ENCODE data around the gene MANBA.

DNA sequence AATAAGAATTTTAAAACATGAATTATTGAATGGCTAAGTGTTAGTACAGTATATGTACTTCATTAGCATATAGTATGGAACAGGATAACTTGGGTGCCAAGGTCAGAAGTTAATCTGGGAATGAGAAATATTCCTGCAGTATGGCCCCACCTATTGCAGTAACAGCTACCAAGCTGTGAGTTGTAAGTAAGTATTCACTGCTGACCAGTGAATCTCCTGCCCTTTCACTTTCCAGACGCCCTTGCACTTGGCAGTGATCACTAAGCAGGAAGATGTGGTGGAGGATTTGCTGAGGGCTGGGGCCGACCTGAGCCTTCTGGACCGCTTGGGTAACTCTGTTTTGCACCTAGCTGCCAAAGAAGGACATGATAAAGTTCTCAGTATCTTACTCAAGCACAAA lies 154.5 kb downstream of the MANBA start:
- TF ChIP-seq, protein P1, sequence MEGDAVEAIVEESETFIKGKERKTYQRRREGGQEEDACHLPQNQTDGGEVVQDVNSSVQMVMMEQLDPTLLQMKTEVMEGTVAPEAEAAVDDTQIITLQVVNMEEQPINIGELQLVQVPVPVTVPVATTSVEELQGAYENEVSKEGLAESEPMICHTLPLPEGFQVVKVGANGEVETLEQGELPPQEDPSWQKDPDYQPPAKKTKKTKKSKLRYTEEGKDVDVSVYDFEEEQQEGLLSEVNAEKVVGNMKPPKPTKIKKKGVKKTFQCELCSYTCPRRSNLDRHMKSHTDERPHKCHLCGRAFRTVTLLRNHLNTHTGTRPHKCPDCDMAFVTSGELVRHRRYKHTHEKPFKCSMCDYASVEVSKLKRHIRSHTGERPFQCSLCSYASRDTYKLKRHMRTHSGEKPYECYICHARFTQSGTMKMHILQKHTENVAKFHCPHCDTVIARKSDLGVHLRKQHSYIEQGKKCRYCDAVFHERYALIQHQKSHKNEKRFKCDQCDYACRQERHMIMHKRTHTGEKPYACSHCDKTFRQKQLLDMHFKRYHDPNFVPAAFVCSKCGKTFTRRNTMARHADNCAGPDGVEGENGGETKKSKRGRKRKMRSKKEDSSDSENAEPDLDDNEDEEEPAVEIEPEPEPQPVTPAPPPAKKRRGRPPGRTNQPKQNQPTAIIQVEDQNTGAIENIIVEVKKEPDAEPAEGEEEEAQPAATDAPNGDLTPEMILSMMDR (IDR thresholded peaks at IDR 0.05) = no peak
- no peak for TF ChIP-seq POLR2A (IDR thresholded peaks at IDR 0.05)

Measured in gastroesophageal sphincter (tissue), 3 donors.